Measurements from ENCODE around the gene ANKRD31. TPM values are rescaled to one million over a fixed set of nuclear protein-coding genes. Genes with fewer than 3 reads are reported as not detected.

Gene ANKRD31
- total RNA-seq, 2 donors from 2014 or later: 0.41 to 3.7 TPM

- WGBS: 93% methylated on average over 5 of the region's 5 CpGs
- Histone ChIP-seq H3K9me3 (no peaks in the 10 kb centered on the region), H3K4me1 (replicated peaks) (no peaks in the 10 kb centered on the region), H3K36me3 (no peaks in the 10 kb centered on the region), H3K27me3 (replicated peaks; ENCODE audit: insufficient read depth) (no peaks in the 10 kb centered on the region), H3K27ac (no peak overlapping the region), H3K4me3 (no peak overlapping the region)
- TF ChIP-seq CTCF (IDR thresholded peaks at IDR 0.05) (no peak), POLR2A (IDR thresholded peaks at IDR 0.05) (no peak), POLR2AphosphoS5 (IDR thresholded peaks at IDR 0.05) (no peak)
- DNase-seq (ENCODE audit: low spot score): no peak
- intact Hi-C loops (cut with DNase I): no loop called here
Measured at GRCh38 chr5:75197745-75198144, 38.9 kb downstream of the ANKRD31 start.

GRCh38 chr5:75192804-75193203 lies 43.9 kb downstream of the ANKRD31 start:
- no peaks in the 10 kb centered on the region for H3K27me3 ChIP-seq (replicated peaks; ENCODE audit: insufficient read depth)
- H3K4me3 ChIP-seq: no peak overlapping the region
- H3K9me3 ChIP-seq: no peaks in the 10 kb centered on the region
- DNase-seq (ENCODE audit: low spot score): no peak
- TF ChIP-seq POLR2A (IDR thresholded peaks at IDR 0.05): no peak
- TF ChIP-seq POLR2AphosphoS5 (IDR thresholded peaks at IDR 0.05): no peak
- no peak for TF ChIP-seq CTCF (IDR thresholded peaks at IDR 0.05)
- 80% methylated on average over 6 of the region's 6 CpGs for WGBS
- H3K36me3 ChIP-seq: no peaks in the 10 kb centered on the region
- no peak overlapping the region for H3K27ac ChIP-seq
- no peaks in the 10 kb centered on the region for H3K4me1 ChIP-seq (replicated peaks)
- intact Hi-C loops (cut with DNase I): no loop called here

GRCh38 chr5:75192264-75192663 lies 44.4 kb downstream of the ANKRD31 start:
- no peak for TF ChIP-seq POLR2AphosphoS5 (IDR thresholded peaks at IDR 0.05)
- TF ChIP-seq CTCF (IDR thresholded peaks at IDR 0.05): no peak
- TF ChIP-seq POLR2A (IDR thresholded peaks at IDR 0.05): no peak
- Histone ChIP-seq H3K4me3 (no peak overlapping the region), H3K27me3 (replicated peaks; ENCODE audit: insufficient read depth) (no peaks in the 10 kb centered on the region), H3K27ac (no peak overlapping the region), H3K4me1 (replicated peaks) (no peaks in the 10 kb centered on the region), H3K9me3 (no peaks in the 10 kb centered on the region), H3K36me3 (no peaks in the 10 kb centered on the region)
- no peak for DNase-seq (ENCODE audit: low spot score)
- intact Hi-C loops (cut with DNase I): no loop called here

- no peak for TF ChIP-seq POLR2A (IDR thresholded peaks at IDR 0.05)
- Histone ChIP-seq H3K4me1 (replicated peaks) (no peaks in the 10 kb centered on the region), H3K27me3 (replicated peaks; ENCODE audit: insufficient read depth) (no peaks in the 10 kb centered on the region), H3K4me3 (no peak overlapping the region), H3K27ac (no peak overlapping the region), H3K36me3 (no peaks in the 10 kb centered on the region), H3K9me3 (no peaks in the 10 kb centered on the region)
- WGBS: 94% methylated on average over 3 of the region's 3 CpGs
- intact Hi-C loops (cut with DNase I): no loop called here
- no peak for DNase-seq (ENCODE audit: low spot score)
Measured at GRCh38 chr5:75190227-75190626, 46.5 kb downstream of the ANKRD31 start.

- WGBS: 64% methylated on average over 2 of the region's 2 CpGs
- DNase-seq (ENCODE audit: low spot score): no peak
- intact Hi-C loops (cut with DNase I): no loop called here
- H3K27me3 ChIP-seq (replicated peaks; ENCODE audit: insufficient read depth): no peaks in the 10 kb centered on the region
- H3K9me3 ChIP-seq: no peaks in the 10 kb centered on the region
- H3K4me1 ChIP-seq (replicated peaks): no peaks in the 10 kb centered on the region
- H3K36me3 ChIP-seq: no peaks in the 10 kb centered on the region
- TF ChIP-seq POLR2A (IDR thresholded peaks at IDR 0.05) (no peak), CTCF (IDR thresholded peaks at IDR 0.05) (no peak), POLR2AphosphoS5 (IDR thresholded peaks at IDR 0.05) (no peak)
- no peak overlapping the region for H3K4me3 ChIP-seq
- H3K27ac ChIP-seq: no peak overlapping the region
Measured at GRCh38 chr5:75189353-75189752, 47.3 kb downstream of the ANKRD31 start.

Data from prostate gland (tissue), 2 donors.